DMS153 (cell line): ENCODE data around the gene SNX25.
"Not testable (repeated sequence)": the region's sequence is repeated elsewhere in the genome, so short reads cannot be mapped to it uniquely, and the experiment has no call there.

Experiments used
- DNase-seq: peaks from one replicate; lab custom pipeline; 2025; lab: John Stamatoyannopoulos, UW

The SNX25 gene

DNA sequence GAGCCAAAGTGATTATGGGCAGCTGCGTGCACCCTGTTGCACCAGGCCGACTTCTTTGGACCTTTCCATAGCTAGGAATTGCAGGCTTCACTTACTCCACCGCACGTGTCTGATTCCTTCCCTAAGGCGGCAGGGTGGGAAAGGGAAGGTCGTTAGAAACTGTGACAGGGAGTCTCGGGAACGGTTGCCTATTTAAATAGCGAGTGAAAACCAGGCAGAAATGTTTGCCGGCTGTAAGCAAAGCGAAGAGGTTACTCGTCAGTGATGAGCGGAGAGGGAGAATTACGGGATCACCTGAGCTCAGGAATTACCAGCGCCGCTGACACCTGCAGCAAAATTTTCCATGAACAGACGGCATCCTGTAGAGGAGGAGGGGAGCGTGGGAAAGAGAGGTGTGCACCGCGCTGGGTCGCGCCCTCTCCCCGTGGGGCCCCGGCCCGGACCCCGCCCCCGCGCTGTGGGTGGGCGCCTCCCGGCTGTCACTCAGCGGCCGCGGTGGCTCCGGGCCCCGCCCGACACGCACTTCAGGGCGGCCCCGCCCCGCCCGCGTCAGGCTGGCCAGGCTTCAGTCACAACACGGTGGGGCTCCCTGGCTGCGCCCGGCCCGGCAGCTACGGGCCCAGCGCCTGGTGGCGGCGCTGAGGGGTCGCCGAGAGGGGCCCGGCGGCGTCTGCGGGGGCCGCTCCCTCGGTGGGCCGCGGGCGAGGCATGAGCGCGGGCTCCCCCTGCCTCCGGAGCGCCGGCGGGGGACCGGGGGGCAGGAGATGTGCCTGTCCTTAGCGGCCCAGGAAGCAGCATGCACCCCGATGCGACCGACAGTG lies at the start of gene SNX25:
SNX25 (plus strand) TSS at position 568 of the 821 bp plus-strand sequence; CDS start at position 797, 229 bp downstream.
- DNase-seq, result peak; percentile 75

DNA sequence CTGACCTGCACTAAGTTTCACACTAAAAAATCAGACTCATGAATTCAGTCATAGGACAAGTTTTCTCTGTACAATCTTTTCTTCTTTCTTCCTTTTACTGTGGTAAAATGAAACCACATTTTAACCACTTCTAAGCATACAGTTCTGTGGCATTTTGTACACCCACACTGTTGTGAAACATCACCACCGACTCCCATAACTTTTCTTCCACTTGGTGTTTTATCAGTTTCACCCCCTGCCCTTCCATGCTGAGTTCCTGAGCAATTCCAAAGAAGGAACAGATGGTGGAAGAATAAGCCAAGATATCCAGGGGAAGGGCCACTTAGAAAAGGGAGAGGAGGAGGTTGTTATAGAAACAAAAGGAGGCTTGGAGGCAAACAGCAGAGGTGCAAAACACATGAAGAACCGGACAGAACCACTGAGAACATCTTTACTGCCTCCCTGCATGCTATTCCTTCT lies 43.8 kb upstream of the SNX25 start:
- DNase-seq, result no peak

DNA sequence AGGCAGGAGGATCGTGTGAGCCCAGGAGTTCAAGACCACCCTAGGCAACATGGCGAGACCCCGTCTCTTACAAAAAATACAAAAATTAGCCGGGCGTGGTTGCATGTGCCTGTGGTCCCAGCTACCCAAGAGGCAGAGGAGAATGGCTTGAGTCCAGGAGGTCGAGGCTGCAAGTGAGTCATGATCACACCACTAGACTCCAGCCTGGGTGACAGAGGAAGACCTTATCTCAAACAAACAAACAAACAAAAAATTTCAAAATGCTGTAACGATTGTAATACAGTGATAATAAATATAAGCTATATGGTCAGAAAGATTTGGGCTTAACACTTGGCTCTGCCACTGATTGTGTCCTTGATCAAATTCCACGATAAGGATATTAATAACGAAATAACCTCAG lies 42.2 kb upstream of the SNX25 start:
- no peak for DNase-seq

DNA sequence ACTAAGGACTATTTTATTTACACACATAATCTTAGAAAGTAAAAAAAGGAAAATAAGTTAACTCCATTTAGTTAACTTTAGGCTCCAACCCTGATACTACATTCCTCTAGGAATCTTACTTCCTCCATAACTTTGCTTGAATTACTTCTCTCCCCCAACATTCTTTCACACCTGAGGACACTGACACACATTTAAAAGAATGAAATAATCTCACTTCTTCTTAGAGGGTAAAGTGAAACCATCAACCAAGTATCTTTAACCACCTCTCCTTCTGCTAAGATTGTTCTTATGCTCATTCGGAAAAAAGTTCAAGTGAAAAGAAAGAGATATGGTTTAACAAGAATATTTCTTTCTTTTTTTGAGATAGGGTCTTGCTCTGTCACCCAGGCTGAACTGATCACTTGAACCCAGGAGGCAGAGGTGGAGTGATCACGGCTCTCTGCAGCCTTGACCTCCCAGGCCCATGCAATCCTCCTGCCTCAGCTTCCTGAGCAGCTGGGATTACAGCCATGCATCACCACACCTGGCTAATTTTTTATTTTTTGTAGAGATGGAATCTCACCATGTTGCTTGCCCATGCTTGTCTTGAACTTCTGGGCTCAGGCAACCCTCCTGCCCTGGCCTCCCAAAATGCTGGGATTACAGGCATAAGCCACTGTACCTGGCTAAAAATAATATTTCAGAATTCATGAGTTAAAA lies 37.9 kb upstream of the SNX25 start:
- DNase-seq, result no peak

DNA sequence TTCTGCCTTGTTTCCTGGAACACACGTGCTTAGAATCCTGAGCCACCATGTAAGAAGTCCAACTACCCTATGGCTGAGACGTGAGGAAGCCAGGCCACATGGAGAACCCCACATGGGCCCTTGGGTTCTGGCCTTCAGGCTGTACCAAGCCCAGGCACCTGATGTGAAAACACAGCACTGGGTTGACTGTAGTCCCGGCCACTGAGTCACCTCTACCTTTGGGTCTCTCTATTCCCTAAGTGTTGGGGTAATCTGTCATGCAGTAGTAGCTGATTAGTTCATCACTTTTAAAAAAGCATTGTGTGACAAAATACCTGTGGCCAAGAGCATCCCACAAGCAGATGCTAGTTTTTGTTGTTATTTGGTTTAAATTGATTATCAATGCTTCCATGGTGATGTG lies 29.9 kb upstream of the SNX25 start:
- no peak for DNase-seq

DNA sequence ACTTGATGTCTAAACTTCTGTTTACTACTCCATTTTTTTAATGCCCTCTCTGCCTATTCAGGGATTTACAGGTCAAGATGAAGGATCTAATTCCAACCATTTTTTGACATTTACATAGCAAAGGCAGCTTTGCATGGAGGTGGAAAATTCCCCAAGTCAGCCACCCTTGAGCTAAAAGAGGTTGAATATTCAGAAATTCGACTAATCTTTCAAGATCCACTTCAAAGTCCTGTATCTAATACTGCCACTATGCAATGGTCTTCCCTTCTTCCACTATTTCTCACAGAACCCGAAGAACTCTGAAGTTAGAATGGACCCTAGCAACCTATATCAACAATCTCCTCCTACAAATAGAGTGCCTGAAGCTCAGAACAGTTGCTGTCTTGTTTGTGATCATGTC lies 27.2 kb upstream of the SNX25 start:
- DNase-seq, result no peak

DNA sequence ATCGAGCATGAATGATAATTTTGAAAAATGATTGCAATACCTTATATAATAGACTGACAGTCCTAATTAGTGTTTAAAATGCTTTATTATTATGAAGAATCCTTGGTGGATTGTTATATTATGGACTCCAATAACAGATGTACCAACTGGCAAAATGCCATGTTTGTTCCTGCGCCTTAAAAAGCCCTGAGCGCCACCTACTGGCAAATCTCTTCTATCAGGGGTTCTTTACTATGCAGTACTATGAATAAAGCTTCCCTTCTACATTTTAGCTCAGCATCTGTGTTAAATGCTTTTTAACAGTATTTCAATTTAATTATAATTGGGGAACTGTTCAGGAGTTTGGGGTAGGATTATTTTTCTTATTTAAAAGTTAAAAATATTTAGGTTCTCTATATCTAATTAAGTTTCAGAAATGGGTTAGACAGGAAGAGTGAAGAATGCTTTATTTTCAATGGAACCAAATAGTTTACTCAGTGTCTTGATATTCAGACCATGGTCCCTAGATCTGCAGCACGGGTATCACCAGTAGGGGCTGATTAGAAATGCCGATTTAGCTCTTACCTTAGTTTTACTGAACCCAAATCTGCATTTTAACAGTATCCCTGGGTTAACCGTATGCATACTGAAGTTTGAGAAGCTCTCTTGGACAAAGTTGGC lies 25.6 kb upstream of the SNX25 start:
- DNase-seq, result peak; percentile 82

DNA sequence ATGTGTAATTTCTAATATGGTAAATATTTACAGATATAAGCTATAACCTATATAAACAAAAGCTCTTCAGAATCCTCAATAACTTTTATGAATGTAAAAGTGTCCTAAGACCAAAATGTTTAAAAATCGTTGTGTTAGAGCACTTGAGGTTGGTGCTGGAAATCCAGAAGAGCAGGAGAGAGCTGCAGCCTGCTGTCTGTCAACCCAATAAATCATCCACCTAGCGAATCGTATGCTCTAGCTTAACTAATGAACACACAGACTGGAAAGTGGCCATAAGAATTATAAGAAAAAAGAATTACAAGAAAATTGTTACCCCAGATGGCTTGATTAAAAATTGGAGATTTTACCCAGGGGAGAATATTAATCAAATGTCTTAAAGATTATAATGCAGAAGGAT lies 22.6 kb upstream of the SNX25 start:
- DNase-seq, result no peak

DNA sequence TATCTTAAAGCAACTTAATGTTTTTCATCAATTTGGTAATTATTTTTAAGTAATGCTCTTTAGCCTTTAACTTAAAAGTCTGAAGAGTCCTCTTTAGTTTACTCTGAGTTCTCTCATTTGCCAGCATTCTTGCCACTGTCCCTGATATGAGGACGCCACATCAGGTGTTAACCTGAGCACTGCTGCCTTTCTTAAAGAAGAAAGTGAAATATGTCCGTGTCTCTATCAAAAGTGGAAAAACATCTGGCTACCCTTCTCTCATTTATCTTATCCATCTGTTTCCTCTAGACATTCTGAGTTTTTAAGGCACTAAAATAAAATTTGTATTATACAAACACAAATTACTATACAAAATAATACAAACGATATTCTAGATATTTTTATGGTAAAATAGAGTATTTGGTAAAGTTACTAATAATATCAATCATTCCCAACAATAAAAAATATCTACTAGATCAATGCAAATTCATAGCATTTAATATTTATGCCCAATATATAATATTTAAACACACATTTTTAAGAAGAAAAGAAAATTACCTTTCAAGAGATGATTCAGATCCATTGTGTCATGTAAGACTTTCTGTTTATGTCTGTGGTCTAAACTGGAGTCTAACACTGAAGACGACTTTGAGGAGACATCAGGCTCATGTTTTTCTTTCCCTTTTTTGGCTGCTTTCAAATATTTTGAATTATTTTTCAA lies 19.6 kb upstream of the SNX25 start:
- no peak for DNase-seq

DNA sequence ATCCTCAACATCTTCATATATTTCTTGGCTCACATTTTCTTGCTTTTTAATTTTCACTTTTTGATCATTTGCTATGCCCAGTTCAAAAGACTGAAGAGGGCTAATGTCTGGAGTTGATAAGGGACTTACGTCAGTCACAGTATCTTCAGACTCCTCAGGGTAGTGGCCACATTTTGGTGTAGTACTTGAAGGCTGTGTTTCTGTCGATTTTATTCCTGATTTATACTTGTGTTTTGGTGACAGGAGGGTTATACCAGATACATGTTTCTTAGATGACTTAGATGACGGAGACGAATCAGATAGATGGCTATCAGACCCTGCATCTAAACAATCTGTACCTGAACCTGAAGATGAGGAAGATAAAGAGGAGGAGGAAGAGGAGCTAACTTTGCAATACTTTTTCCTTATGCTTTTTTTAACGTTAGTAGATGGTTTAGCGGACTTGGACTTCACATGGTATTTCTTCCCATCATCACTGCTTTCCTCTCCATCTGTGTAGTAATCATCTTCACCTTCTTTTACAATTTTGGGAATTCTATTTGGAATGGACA lies 19.0 kb upstream of the SNX25 start:
- no peak for DNase-seq

DNA sequence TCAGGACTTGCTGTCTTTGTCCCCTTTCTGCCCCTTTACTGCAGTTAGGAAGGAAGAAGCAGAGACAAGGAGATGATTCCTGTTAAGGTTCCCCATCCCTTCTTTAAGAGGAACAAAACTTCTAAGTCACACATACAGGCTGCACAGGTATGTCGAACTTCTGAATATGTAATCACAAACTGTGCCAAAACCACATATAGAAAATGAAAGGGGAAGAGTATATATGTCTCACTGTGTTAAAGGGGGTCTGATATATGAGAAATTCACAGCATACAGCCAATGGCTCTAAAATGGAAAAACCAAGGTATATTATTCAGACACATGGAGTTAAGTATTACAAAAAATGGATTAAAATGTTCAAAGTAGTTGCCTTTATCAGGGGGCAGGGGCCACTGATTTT lies 17.3 kb upstream of the SNX25 start:
- DNase-seq, result no peak

DNA sequence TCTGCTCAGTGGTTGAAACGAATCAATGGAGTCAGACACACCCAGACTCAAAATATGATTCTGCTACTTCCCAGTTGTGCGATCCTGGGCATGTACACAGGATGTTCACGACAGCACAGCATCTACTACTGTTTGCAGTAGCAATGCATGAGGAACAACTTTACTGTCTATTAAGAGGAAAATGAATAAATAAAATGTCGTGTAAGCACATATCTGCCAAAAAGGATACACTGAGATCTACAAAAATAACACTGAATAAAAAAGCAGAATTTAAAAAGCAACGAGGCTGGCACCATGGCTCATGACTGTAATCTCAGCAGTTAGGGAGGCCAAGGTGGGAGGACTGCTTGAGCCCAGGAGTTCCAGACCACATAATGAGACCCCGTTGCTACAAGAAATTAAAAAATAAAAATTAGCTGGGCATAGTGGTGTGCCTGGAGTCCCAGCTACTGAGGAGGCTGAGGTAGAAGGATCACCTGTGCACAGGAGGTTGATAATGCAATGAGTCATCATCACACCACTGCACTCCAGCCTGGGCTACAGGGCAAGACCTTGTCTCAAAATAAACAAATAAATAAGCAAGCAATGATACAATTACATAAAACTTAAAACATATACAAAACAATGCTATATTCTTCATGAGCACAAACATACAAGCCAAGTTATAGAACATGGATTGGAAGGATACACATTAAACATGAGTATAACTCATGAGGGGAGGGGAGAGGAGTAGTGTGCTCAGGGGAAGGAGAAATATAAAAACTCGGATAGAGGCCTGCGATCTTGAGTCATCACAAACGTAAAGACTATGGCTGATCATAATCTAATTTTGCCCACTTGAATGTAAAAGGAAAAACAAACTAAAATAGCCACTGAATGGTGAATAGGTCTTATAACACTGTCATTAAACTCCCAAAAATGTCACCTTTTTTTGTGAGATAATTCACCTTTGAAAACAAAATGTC lies 14.2 kb upstream of the SNX25 start:
- no peak for DNase-seq

DNA sequence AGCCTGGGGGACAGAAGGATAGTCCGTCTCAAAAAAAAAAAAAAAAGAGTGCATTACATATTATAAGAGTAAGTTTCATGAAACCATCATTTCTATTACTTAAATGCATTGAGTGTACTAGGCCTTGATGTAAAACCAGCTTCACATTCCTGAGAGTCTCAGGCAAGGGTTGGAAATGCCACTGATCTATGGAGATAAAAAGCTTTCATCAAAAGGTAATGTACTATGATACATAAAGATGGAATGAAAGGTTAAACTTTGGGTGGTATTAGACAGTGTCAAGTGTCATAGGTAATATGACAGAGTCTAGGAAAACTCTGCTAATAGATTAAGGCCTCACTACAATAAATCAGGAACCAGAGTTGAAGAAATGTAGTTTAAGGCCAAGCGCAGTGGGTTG lies 13.0 kb upstream of the SNX25 start:
- DNase-seq, result no peak

DNA sequence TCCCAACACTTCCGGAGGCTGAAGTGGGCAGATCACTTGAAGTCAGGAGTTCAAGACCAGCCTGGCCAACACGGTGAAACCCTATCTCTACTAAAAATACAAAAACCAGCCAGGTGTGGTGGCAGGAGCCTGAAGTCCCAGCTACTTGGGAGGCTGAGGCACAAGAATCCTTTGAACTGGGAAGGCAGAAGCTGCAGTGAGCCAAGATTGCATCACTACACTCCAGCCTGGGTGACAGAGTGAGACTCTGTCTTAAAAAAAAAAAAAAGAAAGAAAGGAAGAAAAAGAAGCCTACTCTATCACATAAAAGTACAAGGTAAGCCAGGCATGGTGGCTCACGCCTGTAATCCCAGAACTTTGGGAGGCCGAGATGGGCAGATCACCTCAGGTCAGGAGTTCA lies 11.2 kb upstream of the SNX25 start:
- not testable (repeated sequence) for DNase-seq

DNA sequence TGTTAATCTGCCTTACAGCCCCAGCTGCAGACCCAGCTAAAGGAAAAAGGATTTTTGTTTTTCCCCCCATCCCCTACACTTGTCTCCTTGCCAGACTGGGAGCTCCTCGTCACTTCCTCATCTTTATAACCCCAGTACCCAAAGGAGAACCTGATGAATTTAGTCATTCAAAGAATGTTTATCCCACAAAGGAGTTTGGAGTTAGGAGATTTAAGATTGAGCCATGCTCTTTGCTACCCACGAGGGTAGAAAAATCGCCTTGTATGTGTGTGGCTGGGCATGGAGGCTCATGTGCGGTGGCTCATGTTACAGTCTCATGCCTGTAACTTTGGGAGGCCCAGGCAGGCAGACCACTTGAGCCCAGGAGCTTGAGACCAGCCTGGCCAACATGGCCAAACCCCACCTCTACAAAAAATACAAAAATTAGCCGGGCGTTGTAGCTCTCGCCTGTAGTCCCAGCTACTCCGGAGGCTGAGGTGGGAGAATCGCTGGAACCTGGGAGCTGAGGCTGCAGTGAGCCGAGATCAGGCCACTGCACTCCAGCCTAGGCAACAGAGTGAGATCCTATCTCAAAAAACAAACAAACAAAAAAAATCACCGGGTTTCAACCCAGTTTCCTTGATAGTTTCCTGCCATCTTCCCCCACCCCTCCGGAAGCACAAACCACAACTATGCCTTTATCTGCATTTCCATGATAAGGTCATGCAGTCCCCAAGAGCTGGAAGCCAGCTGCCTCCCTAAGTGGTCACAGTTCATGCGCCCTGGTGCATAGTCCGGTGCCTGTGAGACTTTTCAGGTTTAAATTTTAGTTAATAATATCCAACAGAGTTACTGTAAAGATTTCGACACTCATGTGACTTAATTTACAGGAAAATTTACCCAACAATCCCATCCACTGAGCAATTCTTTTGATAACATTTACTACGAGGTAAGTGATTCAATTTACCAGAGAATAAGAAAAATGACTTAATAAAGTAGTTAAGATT lies 7.1 kb upstream of the SNX25 start:
- no peak for DNase-seq

DNA sequence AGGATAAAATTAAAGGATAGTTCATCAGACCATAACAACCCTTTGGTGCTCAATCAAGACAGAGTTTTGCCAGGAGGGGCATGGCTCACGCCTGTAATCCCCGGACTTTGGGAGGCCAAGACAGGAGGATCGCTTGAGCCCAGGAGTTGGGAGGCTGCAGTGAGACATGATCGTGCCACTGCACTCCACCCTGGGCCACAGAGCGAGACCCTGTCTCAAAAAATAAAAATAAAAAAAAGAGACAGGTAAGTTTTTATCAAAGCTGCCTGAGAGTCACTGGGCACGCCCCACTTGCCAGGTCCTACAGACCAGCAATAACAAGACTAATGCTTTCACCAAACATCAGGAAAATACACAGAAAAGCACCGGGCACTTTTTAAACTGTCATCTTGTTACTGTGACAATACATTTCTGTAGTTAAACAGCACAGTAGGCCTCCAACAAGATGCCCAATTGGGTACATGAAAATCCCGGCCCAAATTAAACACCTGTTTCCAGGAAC lies 6.4 kb upstream of the SNX25 start:
- no peak for DNase-seq

DNA sequence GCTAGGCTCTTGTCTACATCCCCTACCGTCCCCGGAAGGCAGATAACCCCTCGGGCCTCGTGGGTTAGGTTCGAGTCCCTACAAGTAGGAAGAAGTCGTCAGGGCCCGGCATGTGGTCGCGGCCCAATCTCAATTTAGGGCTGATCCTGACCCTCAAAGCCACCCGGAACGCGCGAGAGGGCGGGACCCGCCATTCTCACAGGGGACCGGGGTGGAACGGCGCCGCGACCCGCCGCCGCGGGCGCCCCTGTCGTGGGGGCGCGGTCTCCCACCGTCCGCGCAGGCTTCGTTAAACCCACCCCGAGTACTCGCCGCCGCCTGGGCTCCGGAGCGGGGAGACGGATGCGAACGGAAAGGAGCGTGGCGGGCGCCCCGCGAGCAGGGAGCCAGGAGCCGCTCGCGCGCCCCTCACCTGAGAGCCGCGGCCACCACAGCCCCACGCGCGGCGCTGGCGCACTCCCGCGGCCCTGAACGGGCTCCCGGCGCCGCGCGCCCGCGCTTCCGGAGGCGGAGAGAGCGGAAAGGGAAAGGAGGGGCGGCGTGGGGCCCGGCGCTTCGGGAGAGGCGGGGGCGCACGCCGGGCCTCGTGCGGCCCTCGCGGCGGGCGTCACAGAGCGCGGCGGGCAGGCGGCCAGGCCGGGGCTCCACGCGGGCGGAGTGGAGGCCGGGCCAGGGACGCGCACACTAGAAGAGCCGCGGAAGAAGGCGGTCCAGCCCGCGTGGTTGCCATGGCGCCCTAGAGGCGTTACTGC lies 5.7 kb upstream of the SNX25 start, which contains the start of gene CFAP97:
CFAP97 (minus strand) TSS at position 515 of the 752 bp plus-strand sequence. CDS start 12,804 bp downstream, outside the sequence.
- peak; percentile 64 for DNase-seq

DNA sequence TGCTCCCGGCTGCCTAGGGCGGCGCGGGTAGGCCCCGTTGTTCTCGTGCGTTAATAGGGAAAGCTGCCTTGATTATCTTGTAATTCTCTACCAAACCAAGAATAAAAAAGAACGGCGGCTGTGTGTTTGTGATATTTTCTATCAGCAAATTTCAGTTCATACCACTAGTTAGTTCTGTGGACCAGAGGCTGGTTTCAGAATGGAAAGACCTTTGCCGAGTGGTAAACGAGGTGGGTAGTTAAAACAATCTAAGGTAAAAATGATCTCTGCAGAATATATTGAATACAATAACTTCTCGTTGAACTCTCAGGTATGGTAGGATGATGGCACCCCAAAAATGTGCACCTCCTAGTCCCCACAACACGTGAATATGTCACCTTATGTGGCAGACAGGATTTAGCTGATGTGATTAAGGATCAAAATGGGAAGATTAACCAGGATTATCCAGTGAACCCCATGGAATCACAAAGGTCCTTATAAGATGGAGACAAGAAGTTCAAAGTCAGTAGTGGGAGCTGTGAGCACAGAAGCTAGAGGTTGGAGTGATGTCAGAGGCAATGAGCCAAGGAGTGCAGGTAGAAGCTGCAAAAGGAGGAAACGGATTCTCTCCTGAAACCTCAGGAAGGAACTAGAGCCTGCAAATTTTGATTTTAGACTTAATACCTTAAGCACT lies 5.0 kb upstream of the SNX25 start:
- no peak for DNase-seq
